ENCODE results near the gene ARMC2.

ARMC2 gene

GRCh38 chr6:108996208-108996607 lies 148.0 kb downstream of the ARMC2 start:
- DNase-seq: no peak

GRCh38 chr6:108998485-108998884 lies 150.3 kb downstream of the ARMC2 start:
- no peak for DNase-seq

GRCh38 chr6:108999428-108999827 lies 151.2 kb downstream of the ARMC2 start:
- DNase-seq: no peak

- DNase-seq: no peak
Observed at GRCh38 chr6:109000289-109000688, 152.1 kb downstream of the ARMC2 start.

- DNase-seq: no peak
Observed at GRCh38 chr6:109001291-109001894, 153.2 kb downstream of the ARMC2 start.

GRCh38 chr6:109002051-109002697 lies 154.0 kb downstream of the ARMC2 start:
- no peak for DNase-seq

GRCh38 chr6:109002882-109003281 lies 154.7 kb downstream of the ARMC2 start:
- no peak for DNase-seq

- no peak for DNase-seq
Observed at GRCh38 chr6:109006818-109007217, 158.6 kb downstream of the ARMC2 start.

GRCh38 chr6:109007521-109007920 lies 159.3 kb downstream of the ARMC2 start:
- DNase-seq: no peak

- DNase-seq: no peak
Observed at GRCh38 chr6:109008054-109008453, 159.8 kb downstream of the ARMC2 start.

- DNase-seq: no peak
Observed at GRCh38 chr6:109008537-109009235, 160.5 kb downstream of the ARMC2 start.

GRCh38 chr6:109009236-109009961 lies 161.2 kb downstream of the ARMC2 start:
- DNase-seq: peak; percentile 91

- no peak for DNase-seq
Observed at GRCh38 chr6:109009962-109010704, 161.9 kb downstream of the ARMC2 start.

- no peak for DNase-seq
Observed at GRCh38 chr6:109010705-109011102, 162.5 kb downstream of the ARMC2 start.

GRCh38 chr6:109013656-109014305 lies 165.6 kb downstream of the ARMC2 start:
- DNase-seq: no peak

GRCh38 chr6:109014606-109015005 lies 166.4 kb downstream of the ARMC2 start:
- no peak for DNase-seq

GRCh38 chr6:109015176-109015575 lies 167.0 kb downstream of the ARMC2 start:
- no peak for DNase-seq

- no peak for DNase-seq
Observed at GRCh38 chr6:109019911-109020310, 171.7 kb downstream of the ARMC2 start.

- DNase-seq: no peak
Observed at GRCh38 chr6:109021870-109022269, 173.6 kb downstream of the ARMC2 start.

GRCh38 chr6:109023356-109023925 lies 175.2 kb downstream of the ARMC2 start:
- no peak for DNase-seq

Data from NCI-H2171 (cell line).